Stimulated activated CD8-positive, alpha-beta memory T cell treated with anti-CD3 and anti-CD28 coated beads, Interleukin-4, amount 100 ng/mL, for 24 hours (primary cell): ENCODE data around the gene MMAB.

ENCODE experiments used
- DNase-seq: peaks from one replicate; pipeline ENCODE4 v3.0.0-alpha.2; 2020; ENCODE audit warnings: low read depth

MMAB gene

DNA sequence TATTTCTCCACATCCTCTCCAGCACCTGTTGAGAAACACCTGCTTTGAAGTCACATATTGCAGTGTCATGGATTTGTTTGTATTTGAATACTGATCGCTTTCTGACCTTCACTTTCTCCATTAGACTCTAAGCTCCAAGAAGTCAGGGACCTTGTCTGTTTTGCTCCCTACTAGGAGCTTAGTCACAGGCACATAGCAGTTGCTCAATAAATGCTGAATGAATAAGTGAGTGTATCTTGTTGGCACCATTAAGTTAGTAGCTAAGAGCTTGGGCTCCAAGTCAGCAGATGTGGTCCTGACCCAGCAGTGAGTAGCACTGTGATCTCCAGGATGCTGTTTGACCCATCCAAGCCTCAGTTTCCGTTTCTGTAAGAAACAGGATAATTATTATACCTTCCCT, 10.4 kb upstream of the MMAB start:
- no peak for DNase-seq

GRCh38 chr12:109582636-109583035, 9.3 kb upstream of the MMAB start:
- no peak for DNase-seq

DNA sequence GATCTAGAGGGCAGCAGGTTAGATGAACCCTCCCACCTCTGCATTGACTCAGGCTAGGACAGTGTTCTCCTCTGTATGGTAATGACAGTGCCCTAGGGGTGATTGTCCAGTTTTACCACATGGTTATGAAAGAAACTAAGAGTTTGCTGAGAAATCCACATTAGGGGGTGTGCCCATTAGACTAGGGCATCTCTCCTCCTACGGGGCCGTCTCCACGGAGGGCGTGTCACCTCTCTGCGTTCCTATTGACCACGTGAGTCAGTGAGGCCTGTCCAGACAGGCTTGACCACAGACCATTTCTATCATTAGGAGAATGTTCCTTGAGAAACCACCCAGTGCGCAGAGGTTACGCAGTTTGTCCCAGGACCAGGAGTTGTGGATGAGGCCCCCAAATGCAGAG, 8.6 kb upstream of the MMAB start:
- DNase-seq: no peak

DNA sequence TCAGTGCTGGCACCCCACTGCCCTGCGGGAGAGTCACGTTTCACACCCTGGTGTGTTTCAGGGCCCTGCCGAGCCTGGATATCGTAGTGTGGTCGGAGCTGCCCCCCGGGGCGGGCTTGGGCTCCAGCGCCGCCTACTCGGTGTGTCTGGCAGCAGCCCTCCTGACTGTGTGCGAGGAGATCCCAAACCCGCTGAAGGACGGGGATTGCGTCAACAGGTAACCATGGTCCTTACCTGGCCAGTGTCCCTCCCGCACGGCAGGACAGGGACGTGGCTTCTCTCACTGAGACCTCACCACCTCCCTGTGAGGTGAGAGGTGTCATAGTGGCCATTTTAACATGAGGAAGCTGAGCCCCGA, 8.0 kb upstream of the MMAB start:
- no peak for DNase-seq

GRCh38 chr12:109580684-109581333, 7.5 kb upstream of the MMAB start:
- no peak for DNase-seq

GRCh38 chr12:109580272-109580671, 7.0 kb upstream of the MMAB start:
- no peak for DNase-seq

- DNase-seq: no peak
These were observed 6.3 kb upstream of the MMAB start for GRCh38 chr12:109579639-109580038.

DNA sequence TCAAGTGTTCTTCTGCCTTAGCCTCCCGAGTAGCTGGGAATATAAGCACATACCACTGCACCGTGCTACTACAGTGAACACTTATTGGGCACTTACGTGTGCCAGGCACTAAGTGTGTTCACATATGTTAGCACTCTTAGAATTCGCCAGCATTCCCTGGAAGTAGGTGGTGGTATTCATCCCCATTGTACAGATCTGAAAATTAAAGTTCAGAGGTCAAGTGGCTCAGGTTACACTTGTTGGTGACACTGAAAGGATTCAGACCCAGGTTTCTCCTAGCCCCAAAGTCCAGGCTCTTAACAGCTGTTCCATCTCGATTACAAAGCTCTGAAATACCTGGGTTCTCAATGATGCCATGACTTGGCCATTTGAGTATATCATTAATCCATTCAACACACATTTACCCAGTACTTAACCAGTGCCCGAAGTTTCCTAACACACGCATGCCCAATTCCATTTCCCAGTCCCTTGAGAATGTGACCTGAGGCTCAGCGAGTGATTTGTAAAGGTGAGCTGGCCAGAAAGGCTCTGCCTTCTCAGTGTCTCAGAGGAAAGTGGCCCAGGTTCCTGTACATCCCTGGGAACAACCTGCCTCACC, 5.1 kb upstream of the MMAB start:
- no peak for DNase-seq

GRCh38 chr12:109577311-109577710, 4.0 kb upstream of the MMAB start:
- DNase-seq: no peak

DNA sequence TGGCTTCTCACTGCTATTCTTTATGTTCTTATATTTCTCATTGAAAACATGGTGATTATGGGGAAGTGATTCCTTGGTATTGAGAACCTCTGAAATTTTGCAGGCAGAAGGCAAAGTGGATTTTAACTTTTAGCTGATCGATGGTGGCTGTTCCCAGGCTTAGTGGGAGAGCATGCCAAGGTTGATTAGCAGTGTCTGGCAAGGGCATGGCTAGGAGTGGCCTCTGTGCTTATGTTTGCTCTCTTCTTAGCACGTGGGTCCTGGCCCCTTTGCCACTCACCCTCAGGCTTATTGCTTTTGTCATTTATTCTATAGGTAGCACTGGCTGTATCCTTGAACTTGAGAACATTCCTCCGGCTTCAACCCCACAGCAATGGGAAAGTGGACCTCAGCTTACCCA, 2.4 kb upstream of the MMAB start:
- no peak for DNase-seq

DNA sequence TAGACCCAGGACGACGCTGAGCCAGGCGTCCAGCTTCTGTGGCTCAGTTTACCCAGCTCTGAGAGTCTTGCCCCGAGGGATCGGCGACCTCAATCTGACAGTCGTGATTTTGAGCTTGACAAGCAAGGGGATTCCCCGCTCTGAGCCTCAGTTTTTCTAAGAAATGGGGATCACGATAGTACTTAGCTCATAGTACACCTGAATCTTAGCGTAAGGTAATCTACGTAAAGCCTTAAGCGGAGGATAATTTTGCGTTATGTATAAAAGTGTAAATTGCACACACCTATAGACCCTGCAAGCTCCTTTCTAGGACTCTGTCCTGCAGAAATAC, 575 bp upstream of the MMAB start:
- DNase-seq: no peak

DNA sequence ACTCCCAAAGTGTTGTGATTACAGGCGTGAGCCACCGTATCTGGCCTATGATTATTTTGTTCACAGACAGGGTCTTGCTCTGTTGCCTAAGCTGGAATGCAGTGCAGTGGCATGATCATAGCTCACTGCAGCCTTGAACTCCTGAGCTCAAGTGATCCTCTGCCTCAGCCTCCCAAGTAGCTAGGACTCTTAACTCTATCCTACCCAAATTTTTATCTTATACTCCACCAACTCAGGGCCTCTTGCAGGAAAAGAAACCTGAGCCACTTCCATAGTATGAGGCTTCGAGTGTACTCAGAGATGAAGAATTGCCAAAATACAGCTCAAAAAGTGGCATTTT, 828 bp downstream of the MMAB start:
- DNase-seq: no peak

GRCh38 chr12:109571773-109572505, 1.4 kb downstream of the MMAB start:
- no peak for DNase-seq

DNA sequence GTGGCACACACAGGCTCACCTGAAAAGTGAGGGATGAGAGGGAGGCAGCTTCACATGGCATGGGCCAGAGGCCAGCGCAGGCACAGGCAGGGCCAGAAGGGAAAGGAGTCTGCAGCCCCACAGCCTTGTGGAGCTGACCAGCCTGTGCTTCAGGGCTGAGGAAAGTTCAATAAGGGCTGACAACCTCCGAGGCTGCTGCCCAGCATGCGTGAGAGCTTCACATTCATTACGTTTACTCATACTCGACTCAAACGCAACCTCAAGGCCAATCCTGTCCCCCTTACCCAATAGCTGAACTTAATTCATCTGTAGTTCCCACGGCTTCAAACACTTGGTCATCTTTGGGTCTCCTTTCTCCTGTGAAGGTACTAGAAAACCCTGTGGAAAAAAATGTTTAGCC, 4.8 kb downstream of the MMAB start:
- no peak for DNase-seq

- no peak for DNase-seq
These were observed 5.3 kb downstream of the MMAB start for GRCh38 chr12:109567967-109568366.

DNA sequence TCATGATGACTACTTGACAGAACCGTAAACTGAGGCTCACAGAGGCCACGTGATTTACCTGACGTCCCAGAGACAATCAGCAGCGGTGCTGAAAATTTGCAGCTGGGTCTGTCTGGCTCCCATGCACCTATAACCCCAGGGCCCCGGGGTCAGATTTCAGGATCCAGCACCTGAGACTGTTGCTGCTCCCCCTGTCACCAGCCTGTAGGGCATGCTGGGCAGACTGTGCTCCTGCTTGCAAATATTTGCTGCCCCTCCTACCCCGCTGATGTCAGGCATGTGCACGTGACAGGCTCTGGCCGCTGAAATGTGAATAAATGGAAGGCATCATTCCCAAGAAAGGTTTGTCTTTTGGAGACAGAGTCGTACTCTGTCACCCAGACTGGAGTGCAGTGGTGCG, 6.0 kb downstream of the MMAB start:
- DNase-seq: no peak

- no peak for DNase-seq
These were observed 6.9 kb downstream of the MMAB start for GRCh38 chr12:109566424-109566823.

DNA sequence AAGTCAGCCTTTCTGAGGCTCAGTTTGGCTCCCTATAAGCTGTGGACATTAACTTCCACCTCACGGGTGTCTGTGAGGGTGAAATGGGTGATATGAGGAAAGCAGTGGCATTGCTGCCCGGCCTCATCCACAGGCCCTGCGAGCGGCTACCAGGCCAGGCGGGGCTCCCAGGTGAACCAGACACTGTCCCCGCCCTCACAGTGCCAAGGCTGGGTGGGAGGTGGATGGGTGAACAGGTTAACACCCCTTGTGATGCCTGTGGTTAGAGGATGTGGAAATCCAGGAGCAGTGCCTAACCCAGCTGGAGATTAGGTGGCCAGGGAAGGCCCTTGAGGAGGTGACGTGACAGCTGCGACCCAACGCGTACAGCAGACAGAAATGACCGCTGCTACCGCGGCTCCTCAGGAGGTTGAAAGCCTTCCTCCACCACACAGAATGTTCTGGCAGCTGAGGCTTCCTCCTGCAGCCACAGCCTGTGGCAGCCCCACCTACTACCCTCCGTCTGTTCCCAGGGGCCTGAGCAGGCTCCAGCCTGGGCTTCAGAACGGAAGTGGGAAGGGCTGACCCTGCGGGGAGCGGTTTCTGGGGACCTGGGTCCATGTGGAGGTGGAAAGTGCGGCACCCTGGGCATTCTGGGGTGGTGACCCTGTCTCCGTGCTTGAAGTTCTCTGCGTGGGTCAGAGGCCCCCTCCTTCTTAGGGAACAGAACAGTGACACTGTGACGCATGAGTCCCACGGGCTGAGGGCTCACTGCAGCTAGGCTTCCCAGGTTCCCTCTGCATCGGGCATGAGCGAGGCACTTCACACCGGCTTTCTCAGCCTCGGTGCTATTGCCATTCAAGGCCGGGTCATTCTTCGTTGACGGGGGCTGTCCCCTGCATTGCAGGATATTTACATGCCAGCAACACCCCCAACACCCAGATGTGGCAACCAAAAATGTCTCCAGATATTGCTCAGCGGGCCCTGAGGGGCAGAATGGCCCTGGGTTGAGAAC, 9.7 kb downstream of the MMAB start:
- no peak for DNase-seq

DNA sequence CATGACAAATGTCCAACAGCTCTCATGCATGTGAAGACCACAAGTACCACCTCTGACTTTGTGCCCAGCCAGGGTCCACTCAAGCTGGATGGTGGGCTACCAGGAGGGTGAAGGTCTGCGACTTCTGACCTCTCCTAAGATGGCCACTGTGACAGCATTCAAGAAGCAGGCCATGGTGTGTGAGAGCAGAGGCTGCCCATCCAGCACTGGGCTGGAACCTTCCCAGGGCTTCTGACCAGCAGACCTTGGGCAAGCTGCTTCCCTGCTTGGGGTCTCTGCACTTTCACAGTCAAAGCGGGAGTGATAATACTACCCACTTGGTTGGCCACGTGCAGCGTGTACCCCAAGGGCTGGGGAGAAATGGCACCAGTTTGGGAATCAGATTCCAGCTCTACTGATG, 10.4 kb downstream of the MMAB start:
- no peak for DNase-seq

GRCh38 chr12:109561711-109562030, 11.6 kb downstream of the MMAB start:
- DNase-seq: no peak

- no peak for DNase-seq
These were observed 12.2 kb downstream of the MMAB start for GRCh38 chr12:109560867-109561710.

GRCh38 chr12:109559601-109560000, 13.7 kb downstream of the MMAB start:
- no peak for DNase-seq
